ACHN (cell line): ENCODE measurements around the gene NELL1.
A peak's percentile ranks its signal among the peaks of the same experiment; 100 is the strongest.
"Not testable (repeated sequence)": the region's sequence is repeated elsewhere in the genome, so short reads cannot be mapped to it uniquely, and the experiment has no call there.

Experiments
- DNase-seq: peaks from one replicate; pipeline ENCODE4 v3.0.0-alpha.2; 2015
- in situ Hi-C: cut with HindIII; loops from 2 replicates; pipeline ENCODE4 v1.10.0; 2017; ENCODE audit warnings: low sequenced_read_pairs, low pct_ligation_motif_present, low pct_unique_long_range_greater_than_20kb

NELL1 gene

GRCh38 chr11:21119411-21119810 lies 450.0 kb downstream of the NELL1 start:
- no peak for DNase-seq
- in situ Hi-C loops = no loop called here

- in situ Hi-C loops = no loop called here
- DNase-seq = no peak
Observed at GRCh38 chr11:21121991-21122390, 452.6 kb downstream of the NELL1 start.

GRCh38 chr11:21122523-21122922 lies 453.1 kb downstream of the NELL1 start:
- in situ Hi-C loops = no loop called here

GRCh38 chr11:21132146-21132720 lies 462.8 kb downstream of the NELL1 start:
- no peak for DNase-seq
- in situ Hi-C loops = no loop called here

More at GRCh38 chr11:21122523-21122922, 453.1 kb downstream of the NELL1 start:
- no peak for DNase-seq

- in situ Hi-C loops = no loop called here
- DNase-seq = no peak
Observed at GRCh38 chr11:21133244-21133643, 463.9 kb downstream of the NELL1 start.

GRCh38 chr11:21133722-21134121 lies 464.3 kb downstream of the NELL1 start:
- DNase-seq = no peak
- in situ Hi-C loops = no loop called here

GRCh38 chr11:21137803-21138202 lies 468.4 kb downstream of the NELL1 start:
- in situ Hi-C loops = no loop called here
- DNase-seq = no peak

GRCh38 chr11:21141557-21141956 lies 472.2 kb downstream of the NELL1 start:
- in situ Hi-C loops, DNase-seq: not testable (repeated sequence)

- peak; percentile 32 for DNase-seq
- in situ Hi-C loops = no loop called here
Observed at GRCh38 chr11:21142007-21142406, 472.6 kb downstream of the NELL1 start.

GRCh38 chr11:21144531-21144930 lies 475.1 kb downstream of the NELL1 start:
- in situ Hi-C loops = no loop called here
- no peak for DNase-seq

- DNase-seq = no peak
- in situ Hi-C loops = no loop called here
Observed at GRCh38 chr11:21148376-21148775, 479.0 kb downstream of the NELL1 start.

GRCh38 chr11:21160140-21160539 lies 490.8 kb downstream of the NELL1 start:
- no peak for DNase-seq
- in situ Hi-C loops = no loop called here

- no peak for DNase-seq
- in situ Hi-C loops = no loop called here
Observed at GRCh38 chr11:21169639-21170038, 500.3 kb downstream of the NELL1 start.

GRCh38 chr11:21173476-21173875 lies 504.1 kb downstream of the NELL1 start:
- in situ Hi-C loops = no loop called here

GRCh38 chr11:21174781-21175180 lies 505.4 kb downstream of the NELL1 start:
- in situ Hi-C loops = no loop called here
- DNase-seq = no peak

More at GRCh38 chr11:21173476-21173875, 504.1 kb downstream of the NELL1 start:
- DNase-seq = no peak

- no peak for DNase-seq
- in situ Hi-C loops = no loop called here
Observed at GRCh38 chr11:21177379-21177778, 508.0 kb downstream of the NELL1 start.

- in situ Hi-C loops = no loop called here
- no peak for DNase-seq
Observed at GRCh38 chr11:21179770-21180169, 510.4 kb downstream of the NELL1 start.

- DNase-seq = no peak
- in situ Hi-C loops = no loop called here
Observed at GRCh38 chr11:21180182-21180581, 510.8 kb downstream of the NELL1 start.

GRCh38 chr11:21185959-21186358 lies 516.6 kb downstream of the NELL1 start:
- in situ Hi-C loops = no loop called here
- no peak for DNase-seq

GRCh38 chr11:21190181-21190580 lies 520.8 kb downstream of the NELL1 start:
- in situ Hi-C loops = no loop called here

GRCh38 chr11:21195995-21196394 lies 526.6 kb downstream of the NELL1 start:
- DNase-seq = no peak
- in situ Hi-C loops = no loop called here

More at GRCh38 chr11:21190181-21190580, 520.8 kb downstream of the NELL1 start:
- no peak for DNase-seq
